GM23338 (cell line): ENCODE data around the gene ZFR.

ENCODE experiments used
- CTCF ChIP-seq, 2 experiments: fragments of 200-600 bp in 1 of 2; sonication (generic) in 1 of 2; conservative IDR thresholded peaks; 2 replicates each; pipeline versions ENCODE4 v1.5.1 to v1.6.1; 2016 to 2017; ENCODE audit warnings: antibody characterized with exemption in 2 of 2, low read depth in 2 of 2, mild to moderate bottlenecking in 2 of 2, moderate library complexity in 1 of 2
- ETS1 ChIP-seq: IDR thresholded peaks from 2 replicates; pipeline ENCODE4 v1.6.1; 2016; ENCODE audit warnings: antibody characterized with exemption
- EZH2 ChIP-seq: fragments of 200-600 bp; sonication (generic); IDR thresholded peaks from one replicate; pipeline ENCODE4 v1.8.0; 2017; ENCODE audit warnings: antibody characterized with exemption, mild to moderate bottlenecking, low read depth; ENCODE audit not compliant: unreplicated experiment
- EZH2phosphoT487 ChIP-seq: fragments of 200-600 bp; sonication (generic); IDR thresholded peaks from one replicate; pipeline ENCODE4 v1.8.1; 2018; ENCODE audit warnings: antibody characterized with exemption; ENCODE audit not compliant: unreplicated experiment
- JUNB ChIP-seq: IDR thresholded peaks from one replicate; pipeline ENCODE4 v1.6.1; 2016; ENCODE audit warnings: antibody characterized with exemption; ENCODE audit not compliant: unreplicated experiment
- NANOG ChIP-seq: IDR thresholded peaks from 2 replicates; pipeline ENCODE4 v1.6.1; 2016; ENCODE audit warnings: antibody characterized with exemption, borderline replicate concordance
- POLR2AphosphoS5 ChIP-seq: IDR thresholded peaks from 2 replicates; pipeline ENCODE4 v1.6.1; 2016; ENCODE audit warnings: antibody characterized with exemption, low read depth
- REST ChIP-seq: IDR thresholded peaks from one replicate; pipeline ENCODE4 v1.6.1; 2018; ENCODE audit warnings: antibody characterized with exemption; ENCODE audit not compliant: unreplicated experiment
- STAT1 ChIP-seq: IDR thresholded peaks from one replicate; pipeline ENCODE4 v1.6.1; 2016; ENCODE audit warnings: antibody characterized with exemption; ENCODE audit not compliant: unreplicated experiment
- ZNF114 ChIP-seq: fragments of 250-450 bp; sonication (Bioruptor Pico); IDR thresholded peaks from 2 replicates; pipeline ENCODE4 v1.5.0; 2020; ENCODE audit warnings: mild to moderate bottlenecking, moderate library complexity

- no peak for TF ChIP-seq CTCF (conservative IDR thresholded peaks at IDR 0.05; ENCODE audit: low read depth in 2 of 2)
- no peak for TF ChIP-seq NANOG
- no peak for TF ChIP-seq JUNB
- TF ChIP-seq EZH2phosphoT487: no peak
- no peak for TF ChIP-seq EZH2
- TF ChIP-seq REST: no peak
- TF ChIP-seq ZNF114 (CRISPR knock-in tag): no peak
- TF ChIP-seq POLR2AphosphoS5: no peak
- TF ChIP-seq STAT1: no peak
- TF ChIP-seq ETS1: no peak
These were observed 29.8 kb upstream of the ZFR start for GRCh38 chr5:32474209-32474854.
